ENCODE measurements around the gene DUOX1. TPM values are rescaled to one million over a fixed set of nuclear protein-coding genes. Genes with fewer than 3 reads are reported as not detected.
"Not testable (repeated sequence)": the region's sequence is repeated elsewhere in the genome, so short reads cannot be mapped to it uniquely, and the experiment has no call there.

Gene DUOX1
- polyA plus RNA-seq, 1 of the 3 experiments (the other 2 are of a cell fraction): not detected

DNA sequence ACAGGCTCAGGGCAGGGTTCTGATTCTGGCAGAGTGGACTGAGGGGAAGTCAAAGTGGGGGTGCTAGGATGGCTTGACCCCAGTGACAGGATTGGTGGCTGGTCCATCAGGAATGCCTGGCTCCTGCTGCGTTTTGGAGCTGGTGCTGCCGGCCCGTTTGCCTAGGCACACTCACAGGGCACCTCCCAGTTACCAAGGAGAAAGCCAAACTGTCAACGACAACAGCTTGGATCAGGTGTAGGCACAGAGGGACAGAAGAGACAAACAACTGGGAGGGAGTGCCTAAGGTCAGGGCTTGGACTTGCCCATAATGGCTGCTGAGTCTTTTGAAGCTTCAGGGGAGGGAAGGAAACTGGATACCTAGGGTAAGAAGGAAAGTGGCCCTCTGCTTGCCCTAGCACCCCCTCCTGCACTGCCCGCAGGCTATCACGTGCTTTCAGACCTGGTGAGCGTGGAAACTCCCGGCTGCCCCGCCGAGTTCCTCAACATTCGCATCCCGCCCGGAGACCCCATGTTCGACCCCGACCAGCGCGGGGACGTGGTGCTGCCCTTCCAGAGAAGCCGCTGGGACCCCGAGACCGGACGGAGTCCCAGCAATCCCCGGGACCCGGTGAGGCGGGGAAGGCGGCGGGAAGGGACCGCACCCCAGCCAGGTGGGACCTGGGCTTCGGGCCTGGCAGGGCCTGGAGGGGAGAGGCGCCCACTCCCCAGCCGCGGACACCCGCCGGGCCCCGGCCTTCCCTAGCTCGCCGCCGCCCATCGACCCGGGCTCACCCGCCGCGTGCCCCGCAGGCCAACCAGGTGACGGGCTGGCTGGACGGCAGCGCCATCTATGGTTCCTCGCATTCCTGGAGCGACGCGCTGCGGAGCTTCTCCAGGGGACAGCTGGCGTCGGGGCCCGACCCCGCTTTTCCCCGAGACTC is 5.1 kb downstream of the DUOX1 start:
- CTCF ChIA-PET: interaction anchor here (1.3 to 6.0 kb wide), 2 partner anchors 17 to 70 kb away, joined by 3 to 52 read pairs; no protein-coding TSS in a partner anchor
- H3F3A ChIP-seq (replicated peaks; ENCODE audit: insufficient read depth): no peaks in the 10 kb centered on the region
- H3K4me1 ChIP-seq (ENCODE audit: control insufficient read depth in 1 of 2, insufficient read depth in 2 of 2, low read depth in 1 of 2, low read length in 1 of 2): peaks cover 0 to 23% of the 10 kb centered on the region in 2 experiments; a peak in 1 of 4 replicates
- H3K4me3 ChIP-seq (ENCODE audit: low read depth in 2 of 2, low read length in 1 of 2): no peak overlapping the region
- H3K36me3 ChIP-seq (replicated peaks in 1 of 2; ENCODE audit: control insufficient read depth in 1 of 2, insufficient read depth in 2 of 2, low read length in 1 of 2): no peaks in the 10 kb centered on the region
- no peak overlapping the region for H3K9ac ChIP-seq
- no peaks in the 10 kb centered on the region for H4K20me1 ChIP-seq (ENCODE audit: insufficient read depth)
- H3K9me3 ChIP-seq: no peaks in the 10 kb centered on the region
- H3K27ac ChIP-seq (ENCODE audit: low read depth in 2 of 2, low read length in 1 of 2): no peak overlapping the region
- POLR2A ChIA-PET: no interaction called here
- WGBS (ENCODE audit: low lambda C conversion rate): 94% methylated on average over 29 of the region's 57 CpGs
- H3K4me2 ChIP-seq: no peak overlapping the region
- no peaks in the 10 kb centered on the region for H3K9me2 ChIP-seq
- no peak overlapping the region for H2AFZ ChIP-seq (ENCODE audit: low read depth)
- no peaks in the 10 kb centered on the region for H3K27me3 ChIP-seq (ENCODE audit: insufficient read depth)
- TF ChIP-seq, protein P1, sequence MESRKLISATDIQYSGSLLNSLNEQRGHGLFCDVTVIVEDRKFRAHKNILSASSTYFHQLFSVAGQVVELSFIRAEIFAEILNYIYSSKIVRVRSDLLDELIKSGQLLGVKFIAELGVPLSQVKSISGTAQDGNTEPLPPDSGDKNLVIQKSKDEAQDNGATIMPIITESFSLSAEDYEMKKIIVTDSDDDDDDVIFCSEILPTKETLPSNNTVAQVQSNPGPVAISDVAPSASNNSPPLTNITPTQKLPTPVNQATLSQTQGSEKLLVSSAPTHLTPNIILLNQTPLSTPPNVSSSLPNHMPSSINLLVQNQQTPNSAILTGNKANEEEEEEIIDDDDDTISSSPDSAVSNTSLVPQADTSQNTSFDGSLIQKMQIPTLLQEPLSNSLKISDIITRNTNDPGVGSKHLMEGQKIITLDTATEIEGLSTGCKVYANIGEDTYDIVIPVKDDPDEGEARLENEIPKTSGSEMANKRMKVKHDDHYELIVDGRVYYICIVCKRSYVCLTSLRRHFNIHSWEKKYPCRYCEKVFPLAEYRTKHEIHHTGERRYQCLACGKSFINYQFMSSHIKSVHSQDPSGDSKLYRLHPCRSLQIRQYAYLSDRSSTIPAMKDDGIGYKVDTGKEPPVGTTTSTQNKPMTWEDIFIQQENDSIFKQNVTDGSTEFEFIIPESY (IDR thresholded peaks at IDR 0.05; ENCODE audit: borderline replicate concordance, low read depth): no peak
- TF ChIP-seq RCOR1 (IDR thresholded peaks at IDR 0.05; ENCODE audit: low read length) (no peak), FOXJ3 (CRISPR knock-in tag; IDR thresholded peaks at IDR 0.05) (no peak), JUND (IDR thresholded peaks at IDR 0.05) (no peak), POLR2AphosphoS5 (IDR thresholded peaks at IDR 0.05; ENCODE audit: low read depth, low read length) (no peak), RFX5 (IDR thresholded peaks at IDR 0.05; ENCODE audit: low read length) (no peak), GATA2 (CRISPR knock-in tag; IDR thresholded peaks at IDR 0.05) (no peak), NRF1 (IDR thresholded peaks at IDR 0.05; ENCODE audit: low read depth, low read length) (no peak), SMC3 (IDR thresholded peaks at IDR 0.05; ENCODE audit: low read depth, low read length) (no peak), TAF1 (IDR thresholded peaks at IDR 0.05; ENCODE audit: borderline replicate concordance, low read depth, low read length) (no peak), EP300 (IDR thresholded peaks at IDR 0.05; ENCODE audit: borderline replicate concordance in 1 of 2, low read depth in 1 of 2, low read length in 1 of 2) (no peak), TCF12 (IDR thresholded peaks at IDR 0.05) (no peak), GABPA (IDR thresholded peaks at IDR 0.05; ENCODE audit: low read depth) (no peak), YY1 (IDR thresholded peaks at IDR 0.05; ENCODE audit: low read depth) (no peak), FOXM1 (IDR thresholded peaks at IDR 0.05; ENCODE audit: low read depth) (no peak), SIN3A (IDR thresholded peaks at IDR 0.05; ENCODE audit: borderline replicate concordance, low read depth, low read length) (no peak), FOSL2 (IDR thresholded peaks at IDR 0.05; ENCODE audit: borderline replicate concordance, low read depth) (no peak)
- TF ChIP-seq, protein P2, sequence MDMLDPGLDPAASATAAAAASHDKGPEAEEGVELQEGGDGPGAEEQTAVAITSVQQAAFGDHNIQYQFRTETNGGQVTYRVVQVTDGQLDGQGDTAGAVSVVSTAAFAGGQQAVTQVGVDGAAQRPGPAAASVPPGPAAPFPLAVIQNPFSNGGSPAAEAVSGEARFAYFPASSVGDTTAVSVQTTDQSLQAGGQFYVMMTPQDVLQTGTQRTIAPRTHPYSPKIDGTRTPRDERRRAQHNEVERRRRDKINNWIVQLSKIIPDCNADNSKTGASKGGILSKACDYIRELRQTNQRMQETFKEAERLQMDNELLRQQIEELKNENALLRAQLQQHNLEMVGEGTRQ (IDR thresholded peaks at IDR 0.05; ENCODE audit: borderline replicate concordance, low read depth, low read length): no peak
- TF ChIP-seq, protein P3, sequence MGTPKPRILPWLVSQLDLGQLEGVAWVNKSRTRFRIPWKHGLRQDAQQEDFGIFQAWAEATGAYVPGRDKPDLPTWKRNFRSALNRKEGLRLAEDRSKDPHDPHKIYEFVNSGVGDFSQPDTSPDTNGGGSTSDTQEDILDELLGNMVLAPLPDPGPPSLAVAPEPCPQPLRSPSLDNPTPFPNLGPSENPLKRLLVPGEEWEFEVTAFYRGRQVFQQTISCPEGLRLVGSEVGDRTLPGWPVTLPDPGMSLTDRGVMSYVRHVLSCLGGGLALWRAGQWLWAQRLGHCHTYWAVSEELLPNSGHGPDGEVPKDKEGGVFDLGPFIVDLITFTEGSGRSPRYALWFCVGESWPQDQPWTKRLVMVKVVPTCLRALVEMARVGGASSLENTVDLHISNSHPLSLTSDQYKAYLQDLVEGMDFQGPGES (IDR thresholded peaks at IDR 0.05; ENCODE audit: low read depth, low read length): no peak
- no peak for DNase-seq
- H3K79me2 ChIP-seq (ENCODE audit: insufficient read depth): no peaks in the 10 kb centered on the region

DNA sequence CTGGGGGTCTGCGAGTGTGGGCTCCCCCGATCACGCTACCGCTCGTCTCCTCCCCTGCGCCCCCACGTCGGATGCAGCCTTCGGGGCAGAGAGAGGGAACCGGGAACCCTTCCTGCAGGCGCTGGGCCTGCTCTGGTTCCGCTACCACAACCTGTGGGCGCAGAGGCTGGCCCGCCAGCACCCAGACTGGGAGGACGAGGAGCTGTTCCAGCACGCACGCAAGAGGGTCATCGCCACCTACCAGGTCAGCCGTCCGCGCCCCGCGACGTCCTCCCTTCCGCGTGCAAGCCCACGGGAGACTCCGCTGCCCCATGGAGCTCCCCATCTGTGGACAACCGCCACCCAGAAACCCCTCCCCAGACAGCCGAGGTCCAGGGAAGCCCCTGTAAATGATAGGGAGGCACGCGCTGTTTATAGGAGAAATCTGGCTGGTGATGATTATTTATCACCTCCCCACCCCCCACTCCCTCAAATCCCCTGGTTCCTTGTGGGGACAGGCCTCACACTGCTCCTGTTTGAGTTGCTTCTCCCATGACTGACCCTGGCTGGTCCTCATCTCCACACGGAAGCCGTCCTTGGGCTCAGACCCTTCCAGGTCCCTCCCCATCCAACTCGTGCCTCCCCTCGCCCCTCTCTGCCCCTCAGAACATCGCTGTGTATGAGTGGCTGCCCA is 6.0 kb downstream of the DUOX1 start:
- H4K20me1 ChIP-seq (ENCODE audit: insufficient read depth); H3F3A ChIP-seq (replicated peaks; ENCODE audit: insufficient read depth); H3K27me3 ChIP-seq (ENCODE audit: insufficient read depth); H3K9me2 ChIP-seq; DNase-seq; H3K4me2 ChIP-seq; H3K4me3 ChIP-seq (ENCODE audit: low read depth in 2 of 2, low read length in 1 of 2); H3K79me2 ChIP-seq (ENCODE audit: insufficient read depth); H3K27ac ChIP-seq (ENCODE audit: low read depth in 2 of 2, low read length in 1 of 2); H3K36me3 ChIP-seq (replicated peaks in 1 of 2; ENCODE audit: control insufficient read depth in 1 of 2, insufficient read depth in 2 of 2, low read length in 1 of 2); H3K9me3 ChIP-seq; CTCF ChIA-PET; H3K9ac ChIP-seq; POLR2A ChIA-PET; H2AFZ ChIP-seq (ENCODE audit: low read depth): not testable (repeated sequence)
- WGBS (ENCODE audit: low lambda C conversion rate): 82% methylated on average over 5 of the region's 37 CpGs
- peaks cover 0 to 23% of the 10 kb centered on the region in 2 experiments; a peak in 1 of 4 replicates for H3K4me1 ChIP-seq (ENCODE audit: control insufficient read depth in 1 of 2, insufficient read depth in 2 of 2, low read depth in 1 of 2, low read length in 1 of 2)
